ENCODE measurements around the gene FHOD3.

DNA sequence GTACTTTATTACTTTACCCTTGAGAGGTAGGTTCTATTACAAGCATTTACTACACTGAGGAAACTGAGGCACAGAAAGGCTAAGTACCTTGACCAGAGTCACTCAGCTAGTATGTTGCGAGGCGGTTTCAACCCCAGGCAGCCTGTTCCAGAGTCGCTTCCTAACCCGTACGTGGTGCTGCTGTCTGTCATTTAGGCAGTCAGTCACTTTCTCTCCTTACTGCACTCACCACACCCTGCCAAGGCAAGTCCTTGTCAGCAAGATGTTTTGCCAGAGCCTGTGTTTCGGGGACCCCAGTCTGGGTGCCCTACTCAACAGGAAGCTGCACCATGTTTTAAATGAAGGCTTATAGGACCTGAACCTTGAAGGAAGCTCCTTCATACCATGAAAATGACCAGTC, 356.4 kb downstream of the FHOD3 start:
- no peak for TF ChIP-seq POLR2A (IDR thresholded peaks at IDR 0.05; ENCODE audit: low read length)
- TF ChIP-seq GATA1 (IDR thresholded peaks at IDR 0.05; ENCODE audit: low read depth, low read length): no peak
